Measurements from ENCODE around the gene NXN. TPM values are rescaled to one million over a fixed set of nuclear protein-coding genes. Genes with fewer than 3 reads are reported as not detected.

The NXN gene
- polyA plus RNA-seq, 1 experiment, result 118 TPM

- no peaks in the 10 kb centered on the region for H3K27me3 ChIP-seq (ENCODE audit: control insufficient read depth, insufficient read depth, low read length)
- H3K9me3 ChIP-seq (ENCODE audit: control insufficient read depth, insufficient read depth, low read length), result no peaks in the 10 kb centered on the region; the same call in 1 of the 2 replicates
- H3K27ac ChIP-seq (ENCODE audit: low read depth, low read length), result no peak overlapping the region
- POLR2A ChIA-PET, result no interaction called here
- H3K4me3 ChIP-seq (ENCODE audit: low read depth, low read length), result no peak overlapping the region
- TF ChIP-seq CTCF (IDR thresholded peaks at IDR 0.05; ENCODE audit: low read depth, low read length), result no peak
- CTCF ChIA-PET, result interaction anchor here (1.0 kb wide), 1 partner anchor 43 kb away, joined by 3 read pairs; no protein-coding TSS in a partner anchor
- DNase-seq (ENCODE audit: low read depth, low spot score), result no peak
Observed at GRCh38 chr17:1013729-1014090, 34.1 kb upstream of the NXN start.

GRCh38 chr17:1012823-1013728 is 33.5 kb upstream of the NXN start:
- no peak for DNase-seq (ENCODE audit: low read depth, low spot score)
- TF ChIP-seq CTCF (IDR thresholded peaks at IDR 0.05; ENCODE audit: low read depth, low read length), result no peak
- POLR2A ChIA-PET, result no interaction called here

GRCh38 chr17:1011760-1012735 is 32.5 kb upstream of the NXN start:
- no peaks in the 10 kb centered on the region for H3K27me3 ChIP-seq (ENCODE audit: control insufficient read depth, insufficient read depth, low read length)
- ChIA-PET POLR2A (no interaction called here), CTCF (no interaction called here)
- no peak for TF ChIP-seq CTCF (IDR thresholded peaks at IDR 0.05; ENCODE audit: low read depth, low read length)
- no peak for DNase-seq (ENCODE audit: low read depth, low spot score)
- H3K27ac ChIP-seq (ENCODE audit: low read depth, low read length), result no peak overlapping the region
- no peaks in the 10 kb centered on the region; the same call in 1 of the 2 replicates for H3K9me3 ChIP-seq (ENCODE audit: control insufficient read depth, insufficient read depth, low read length)
- H3K4me3 ChIP-seq (ENCODE audit: low read depth, low read length), result no peak overlapping the region

More at GRCh38 chr17:1012823-1013728, 33.5 kb upstream of the NXN start:
- Histone ChIP-seq H3K9me3 (ENCODE audit: control insufficient read depth, insufficient read depth, low read length) (no peaks in the 10 kb centered on the region; the same call in 1 of the 2 replicates), H3K27me3 (ENCODE audit: control insufficient read depth, insufficient read depth, low read length) (no peaks in the 10 kb centered on the region), H3K4me3 (ENCODE audit: low read depth, low read length) (no peak overlapping the region), H3K27ac (ENCODE audit: low read depth, low read length) (no peak overlapping the region)
- CTCF ChIA-PET, result no interaction called here

GRCh38 chr17:1011138-1011537 is 31.6 kb upstream of the NXN start:
- CTCF ChIA-PET, result interaction anchor here (1.9 kb wide), 1 partner anchor 45 kb away, joined by 8 read pairs; no protein-coding TSS in a partner anchor
- DNase-seq (ENCODE audit: low read depth, low spot score), result no peak
- POLR2A ChIA-PET, result no interaction called here
- H3K9me3 ChIP-seq (ENCODE audit: control insufficient read depth, insufficient read depth, low read length), result no peaks in the 10 kb centered on the region; the same call in 1 of the 2 replicates
- no peaks in the 10 kb centered on the region for H3K27me3 ChIP-seq (ENCODE audit: control insufficient read depth, insufficient read depth, low read length)
- TF ChIP-seq CTCF (IDR thresholded peaks at IDR 0.05; ENCODE audit: low read depth, low read length), result no peak
- H3K27ac ChIP-seq (ENCODE audit: low read depth, low read length), result no peak overlapping the region
- H3K4me3 ChIP-seq (ENCODE audit: low read depth, low read length), result no peak overlapping the region
